HG03159 (cell line): Measurements from ENCODE around the gene PROCA1.
"Not testable (repeated sequence)": the region's sequence is repeated elsewhere in the genome, so short reads cannot be mapped to it uniquely, and the experiment has no call there.

ENCODE experiments used
- ATAC-seq: cut with Tn5 transposase; IDR thresholded peaks from one replicate; pipeline ENCODE4 v1.9.1; 2021; ENCODE audit warnings: mild to moderate bottlenecking, moderate library complexity; ENCODE audit not compliant: unreplicated experiment

Gene PROCA1

GRCh38 chr17:28682655-28683054 is 29.0 kb downstream of the PROCA1 start:
- no peak for ATAC-seq

GRCh38 chr17:28675980-28676379 is 35.7 kb downstream of the PROCA1 start:
- ATAC-seq: no peak

GRCh38 chr17:28675490-28675889 is 36.2 kb downstream of the PROCA1 start:
- ATAC-seq: no peak

GRCh38 chr17:28669918-28670317 is 41.8 kb downstream of the PROCA1 start:
- no peak for ATAC-seq

GRCh38 chr17:28667870-28668269 is 43.8 kb downstream of the PROCA1 start:
- ATAC-seq: no peak

GRCh38 chr17:28665994-28666393 is 45.7 kb downstream of the PROCA1 start:
- ATAC-seq: no peak

GRCh38 chr17:28663723-28664122 is 48.0 kb downstream of the PROCA1 start:
- no peak for ATAC-seq

- ATAC-seq: no peak
Observed at GRCh38 chr17:28662527-28662829, 49.2 kb downstream of the PROCA1 start.

GRCh38 chr17:28661635-28662526 is 49.8 kb downstream of the PROCA1 start, which contains the start of the genes SDF2 and SUPT6H:
Gene SDF2 (minus strand): TSS chr17:28661906. CDS start chr17:28661876, 30 bp downstream.
Gene SUPT6H (plus strand): TSS chr17:28662205. CDS start chr17:28673402, 11,197 bp downstream.
- peak; percentile 81 for ATAC-seq

GRCh38 chr17:28659497-28659881 is 52.2 kb downstream of the PROCA1 start:
- ATAC-seq: not testable (repeated sequence)

- ATAC-seq: not testable (repeated sequence)
Observed at GRCh38 chr17:28658766-28659496, 52.8 kb downstream of the PROCA1 start.

GRCh38 chr17:28658342-28658741 is 53.3 kb downstream of the PROCA1 start:
- not testable (repeated sequence) for ATAC-seq

- ATAC-seq: no peak
Observed at GRCh38 chr17:28657756-28658155, 53.9 kb downstream of the PROCA1 start.

- no peak for ATAC-seq
Observed at GRCh38 chr17:28655160-28655559, 56.5 kb downstream of the PROCA1 start.
